GM19351 (cell line): ENCODE measurements around the gene PTPA.

ENCODE experiments used
- ATAC-seq: cut with Tn5 transposase; IDR thresholded peaks from one replicate; pipeline ENCODE4 v1.9.1; 2021; ENCODE audit warnings: mild to moderate bottlenecking, moderate library complexity; ENCODE audit not compliant: unreplicated experiment

Gene PTPA

DNA sequence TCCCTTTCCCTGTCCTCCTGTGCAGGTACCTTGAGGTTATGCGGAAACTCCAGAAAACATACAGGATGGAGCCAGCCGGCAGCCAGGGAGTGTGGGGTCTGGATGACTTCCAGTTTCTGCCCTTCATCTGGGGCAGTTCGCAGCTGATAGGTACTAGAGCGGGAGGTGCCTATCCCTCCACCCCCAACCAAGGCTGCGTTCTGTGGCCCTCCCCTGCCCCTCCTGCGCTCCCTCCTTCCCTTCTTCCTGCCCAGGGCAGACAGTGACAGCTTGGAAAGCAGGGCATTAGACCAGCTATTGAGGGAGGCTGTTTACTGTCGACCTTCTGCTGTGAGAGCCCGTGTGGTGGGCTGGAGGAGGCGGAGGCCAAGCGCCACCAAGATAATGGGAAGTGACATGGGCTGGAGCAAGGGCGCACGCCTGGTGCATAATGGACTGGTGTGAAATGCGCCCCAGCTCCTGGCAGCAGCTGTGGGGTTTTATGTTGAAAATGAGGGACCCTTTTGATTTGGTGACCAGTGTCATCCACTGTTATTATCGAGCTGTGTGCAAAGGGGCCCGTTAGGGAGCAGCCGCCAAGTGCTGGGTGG lies 25.3 kb downstream of the PTPA start:
- ATAC-seq: no peak

DNA sequence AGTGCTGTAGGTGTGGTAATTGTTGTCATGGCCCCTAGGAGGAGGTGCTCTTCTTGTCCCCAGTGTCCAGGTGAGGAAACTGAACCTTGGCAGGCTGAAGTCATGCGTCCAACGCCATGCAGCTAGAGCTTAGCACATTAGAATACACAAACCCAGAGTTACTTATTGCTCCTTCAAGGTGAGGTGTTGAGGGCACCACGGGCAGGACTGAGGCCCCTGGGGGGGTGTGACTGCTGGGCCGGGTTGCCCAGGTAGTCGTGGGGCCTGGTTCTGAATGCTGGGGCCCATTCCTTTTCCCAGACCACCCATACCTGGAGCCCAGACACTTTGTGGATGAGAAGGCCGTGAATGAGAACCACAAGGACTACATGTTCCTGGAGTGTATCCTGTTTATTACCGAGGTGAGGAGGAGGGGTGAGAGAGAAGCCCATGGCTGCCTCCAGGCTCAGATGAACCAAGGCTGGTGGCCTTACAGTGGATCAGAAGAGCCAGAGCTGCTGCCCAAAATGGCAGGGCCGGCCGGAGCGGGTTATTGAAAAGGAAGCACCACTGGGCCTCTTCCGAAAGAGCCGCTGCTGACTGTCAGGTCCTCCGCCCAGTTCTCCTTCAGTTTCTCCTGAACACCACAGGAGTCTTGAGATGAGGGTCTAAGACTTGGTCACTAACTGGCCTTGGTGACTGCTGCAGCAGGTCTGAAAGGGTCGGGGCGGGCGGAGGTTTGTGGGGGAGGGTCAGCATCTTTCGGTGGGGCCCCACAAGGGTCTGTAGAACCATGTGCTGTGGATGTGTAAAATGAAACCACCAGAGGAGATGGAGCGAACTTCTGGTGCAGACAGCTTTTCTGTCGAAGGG lies 26.3 kb downstream of the PTPA start:
- ATAC-seq: no peak

DNA sequence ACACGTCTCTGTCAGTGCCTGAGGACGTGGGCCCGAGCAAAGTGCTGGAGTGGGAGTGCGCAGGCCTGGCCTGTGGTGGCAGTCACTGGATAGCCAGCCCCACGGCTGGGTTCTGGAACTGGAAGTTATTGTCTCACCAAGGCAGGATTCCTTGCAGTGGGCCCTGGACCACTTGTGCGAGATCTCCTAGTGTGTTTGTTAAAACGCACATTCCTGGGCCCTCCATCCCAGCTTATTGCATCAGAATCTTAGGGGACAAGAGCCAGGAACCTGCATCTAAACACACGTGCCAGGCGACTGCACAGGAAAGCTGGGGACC lies 26.9 kb downstream of the PTPA start:
- ATAC-seq: no peak

DNA sequence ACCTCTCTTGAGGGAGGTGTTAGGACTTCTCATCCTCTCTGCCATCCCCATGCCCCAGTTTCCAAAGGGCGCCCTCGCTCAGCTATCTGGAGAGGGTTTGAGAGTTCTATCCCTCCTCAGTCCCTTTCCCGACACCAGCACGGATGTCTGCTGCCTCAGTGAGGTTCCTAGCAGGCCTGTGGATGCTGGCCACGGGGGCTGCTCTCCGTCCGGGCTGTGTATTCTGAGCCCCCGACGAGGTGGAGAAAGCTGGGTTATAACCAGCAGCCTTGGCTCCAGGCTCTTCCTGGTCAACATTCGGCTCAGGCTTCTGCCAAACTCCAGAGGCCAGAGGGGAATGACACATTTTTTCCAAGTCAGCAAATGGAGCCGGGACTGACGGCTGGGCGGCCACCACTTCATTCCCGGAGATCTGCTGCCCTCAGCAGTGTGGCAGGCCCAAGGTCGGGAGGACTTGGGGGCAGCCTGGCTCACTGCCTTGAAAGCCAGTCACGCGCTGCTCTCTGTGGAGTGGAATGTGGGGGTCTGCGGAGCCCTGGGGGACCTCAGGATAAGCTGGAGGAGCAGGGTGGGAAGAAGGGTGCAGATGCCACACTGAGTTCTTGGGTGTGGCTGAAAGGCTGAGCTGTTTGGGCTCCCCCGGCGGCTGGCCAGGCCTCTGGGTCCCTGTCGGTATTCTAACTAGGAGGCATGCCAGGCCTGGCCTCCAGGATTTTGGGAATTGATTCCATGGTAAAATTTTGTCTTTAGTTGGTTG lies 27.4 kb downstream of the PTPA start:
- ATAC-seq: no peak

DNA sequence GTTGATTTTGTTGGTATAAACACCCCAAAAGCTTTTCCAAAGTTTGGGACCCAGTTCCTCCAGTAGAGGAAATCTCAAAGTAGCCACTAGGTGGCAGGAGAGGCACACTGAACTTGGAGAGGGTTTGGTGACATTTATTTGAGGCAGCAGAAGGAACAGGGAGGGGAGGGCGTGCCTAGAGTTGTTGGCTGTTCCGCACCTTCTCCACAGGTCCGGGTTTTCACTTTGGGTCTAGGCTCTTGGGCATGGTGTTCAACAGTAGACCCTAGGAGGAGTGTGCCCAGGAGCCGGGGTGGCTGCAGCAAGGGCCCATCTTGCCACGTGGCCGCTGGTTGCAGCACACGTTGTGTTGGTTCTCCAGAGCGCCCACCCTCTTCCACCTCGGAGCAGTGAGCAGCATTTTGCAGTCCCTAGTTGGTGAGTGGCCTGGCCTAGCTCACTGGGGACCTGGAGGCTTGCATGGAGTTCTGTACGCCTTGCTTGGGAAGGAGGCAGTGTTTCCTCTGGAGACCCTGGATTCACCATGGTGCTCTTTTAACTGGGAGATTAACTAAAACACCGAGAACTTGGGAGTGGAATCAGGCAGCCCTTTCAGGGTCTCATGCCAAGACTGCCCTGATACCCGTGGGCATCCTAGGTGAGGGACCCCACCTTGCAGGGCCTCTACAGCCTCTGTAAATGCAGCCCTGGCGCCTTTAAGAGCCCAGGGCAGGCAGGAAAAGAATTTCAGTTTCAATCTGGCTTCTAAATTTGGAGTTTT lies 28.2 kb downstream of the PTPA start:
- no peak for ATAC-seq

DNA sequence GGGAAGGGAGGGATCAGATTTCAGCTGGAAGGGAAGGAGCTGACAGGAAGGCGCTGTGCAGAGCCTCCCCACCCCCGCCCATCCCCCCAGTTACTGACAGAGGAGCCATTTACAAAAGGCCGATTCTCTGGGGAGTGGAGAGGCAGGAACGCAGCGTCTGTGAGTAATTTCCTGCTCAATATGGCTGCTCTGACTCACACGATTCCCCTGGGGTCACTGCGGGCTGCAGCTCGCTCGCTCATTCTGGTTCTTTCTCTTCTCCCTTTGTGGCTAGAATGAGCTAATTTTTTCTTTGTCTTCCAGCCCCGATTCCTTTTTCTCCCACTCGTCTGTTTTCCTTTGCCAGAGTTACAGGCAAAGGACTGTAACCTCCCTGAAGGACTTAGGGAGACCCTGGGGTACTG lies 28.8 kb downstream of the PTPA start:
- peak; percentile 63 for ATAC-seq

DNA sequence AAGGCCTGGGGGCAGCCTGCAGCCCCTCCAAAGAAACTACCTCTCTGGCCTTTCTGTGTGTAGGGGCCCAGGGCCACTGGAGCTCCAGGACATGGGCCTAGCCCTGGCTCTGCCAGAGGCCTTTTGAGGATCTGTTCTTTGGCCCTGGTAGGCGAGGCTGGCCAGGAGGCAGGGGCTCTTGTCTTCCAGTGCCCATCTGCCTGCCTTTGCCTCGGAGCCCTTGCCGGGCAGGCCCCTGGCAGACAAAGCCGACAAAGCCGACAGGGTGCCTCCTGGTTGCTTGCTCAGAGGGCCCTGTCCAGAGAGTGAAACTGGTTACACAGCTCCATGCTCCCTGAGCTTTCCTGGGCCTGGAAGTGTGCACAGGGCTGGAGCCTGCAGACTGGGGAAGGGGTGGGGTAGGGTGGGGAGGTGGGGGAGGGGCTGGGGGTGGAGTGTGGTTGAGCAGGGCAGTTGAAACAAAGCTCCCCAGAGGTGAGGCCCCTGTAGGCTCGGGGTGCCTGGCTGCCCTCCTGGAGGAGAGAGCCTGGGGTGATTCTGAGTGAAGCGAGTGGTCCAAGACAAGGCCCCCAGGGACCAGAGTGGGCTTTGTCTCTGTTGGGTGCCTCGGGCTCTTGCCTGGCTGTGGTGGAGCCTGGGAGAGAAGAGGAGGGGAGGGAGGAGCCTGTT lies 29.3 kb downstream of the PTPA start:
- peak; percentile 11 for ATAC-seq

DNA sequence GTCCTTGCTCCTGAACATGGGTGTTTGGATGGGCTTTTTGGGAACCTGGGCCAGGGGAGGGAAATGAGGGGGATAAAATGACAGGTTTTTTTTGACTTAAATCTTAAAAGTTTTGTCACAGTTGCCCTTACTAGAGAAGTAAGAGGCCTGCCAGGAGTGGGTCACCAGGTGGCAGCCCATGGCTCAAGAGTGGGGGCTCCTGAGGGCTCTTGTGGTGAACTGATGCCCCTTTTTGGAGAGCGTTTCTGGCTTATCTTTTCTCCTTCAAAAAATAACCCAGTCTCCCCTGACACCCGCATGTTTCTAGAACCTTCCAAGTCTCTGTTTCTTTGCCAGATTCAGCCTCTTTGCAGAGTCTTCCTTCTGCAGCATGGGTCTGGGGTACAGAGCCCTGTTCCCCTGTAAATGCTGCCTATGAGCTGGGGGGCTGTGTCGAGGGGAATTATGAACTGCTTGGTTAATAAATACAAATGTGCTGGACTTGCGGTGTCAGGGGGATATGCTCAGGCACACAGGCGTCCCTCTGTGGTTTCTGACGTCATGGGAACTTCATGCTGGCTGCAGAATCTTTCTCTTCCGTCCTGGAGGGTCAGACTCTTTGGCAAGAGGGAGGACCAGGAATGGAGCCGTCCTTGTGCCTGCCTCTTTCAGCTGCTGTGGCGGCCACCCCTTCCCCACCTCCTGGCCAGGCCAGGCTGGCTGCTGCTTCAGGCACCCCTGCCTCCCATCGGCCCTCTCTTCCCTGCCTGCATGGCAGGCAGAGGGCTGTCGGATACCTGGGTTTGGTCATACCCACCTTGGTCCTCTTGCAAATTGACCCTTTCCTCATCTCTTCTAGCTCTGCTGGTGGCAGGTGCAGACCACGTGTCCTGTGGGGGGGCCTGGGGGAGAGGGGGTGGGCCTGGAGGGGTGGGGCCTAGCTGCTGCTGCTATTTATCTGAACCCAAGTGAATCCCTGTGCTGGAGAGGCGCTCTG lies 30.1 kb downstream of the PTPA start:
- ATAC-seq: no peak

DNA sequence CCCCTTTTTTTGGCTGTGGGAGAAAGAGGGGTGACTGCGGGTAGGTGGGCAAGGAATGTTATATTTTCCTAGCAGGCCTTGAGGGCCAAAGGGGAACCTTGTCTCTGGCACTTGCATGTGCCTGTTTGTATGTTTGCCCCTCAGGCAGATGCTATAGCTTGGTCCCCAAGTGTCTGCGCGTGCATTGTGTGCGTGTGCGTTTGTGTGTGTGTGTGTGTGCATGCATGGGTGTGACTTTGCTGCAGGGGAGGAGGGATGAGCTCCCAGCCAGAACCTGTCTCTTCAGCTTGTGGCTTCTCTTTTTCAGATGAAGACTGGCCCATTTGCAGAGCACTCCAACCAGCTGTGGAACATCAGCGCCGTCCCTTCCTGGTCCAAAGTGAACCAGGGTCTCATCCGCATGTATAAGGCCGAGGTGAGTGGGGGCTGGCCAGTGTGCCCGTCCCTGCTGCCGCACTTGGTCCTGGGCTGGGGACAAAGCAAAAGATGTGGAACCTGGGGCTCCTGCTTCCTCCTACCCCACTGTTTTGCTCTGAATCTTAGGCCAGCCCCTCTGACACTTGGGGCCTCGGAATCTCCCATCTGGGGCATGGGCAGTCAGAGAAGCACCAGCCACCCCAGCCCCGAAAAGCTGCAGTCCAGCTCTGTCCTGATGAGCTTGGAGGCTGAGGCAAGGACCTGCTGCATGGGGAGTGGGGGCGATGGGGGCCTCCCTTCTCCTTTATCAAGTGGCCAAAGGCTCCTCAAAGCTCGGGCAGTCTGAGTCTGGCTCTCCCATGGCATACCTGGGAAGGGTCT lies 31.1 kb downstream of the PTPA start:
- ATAC-seq: no peak

DNA sequence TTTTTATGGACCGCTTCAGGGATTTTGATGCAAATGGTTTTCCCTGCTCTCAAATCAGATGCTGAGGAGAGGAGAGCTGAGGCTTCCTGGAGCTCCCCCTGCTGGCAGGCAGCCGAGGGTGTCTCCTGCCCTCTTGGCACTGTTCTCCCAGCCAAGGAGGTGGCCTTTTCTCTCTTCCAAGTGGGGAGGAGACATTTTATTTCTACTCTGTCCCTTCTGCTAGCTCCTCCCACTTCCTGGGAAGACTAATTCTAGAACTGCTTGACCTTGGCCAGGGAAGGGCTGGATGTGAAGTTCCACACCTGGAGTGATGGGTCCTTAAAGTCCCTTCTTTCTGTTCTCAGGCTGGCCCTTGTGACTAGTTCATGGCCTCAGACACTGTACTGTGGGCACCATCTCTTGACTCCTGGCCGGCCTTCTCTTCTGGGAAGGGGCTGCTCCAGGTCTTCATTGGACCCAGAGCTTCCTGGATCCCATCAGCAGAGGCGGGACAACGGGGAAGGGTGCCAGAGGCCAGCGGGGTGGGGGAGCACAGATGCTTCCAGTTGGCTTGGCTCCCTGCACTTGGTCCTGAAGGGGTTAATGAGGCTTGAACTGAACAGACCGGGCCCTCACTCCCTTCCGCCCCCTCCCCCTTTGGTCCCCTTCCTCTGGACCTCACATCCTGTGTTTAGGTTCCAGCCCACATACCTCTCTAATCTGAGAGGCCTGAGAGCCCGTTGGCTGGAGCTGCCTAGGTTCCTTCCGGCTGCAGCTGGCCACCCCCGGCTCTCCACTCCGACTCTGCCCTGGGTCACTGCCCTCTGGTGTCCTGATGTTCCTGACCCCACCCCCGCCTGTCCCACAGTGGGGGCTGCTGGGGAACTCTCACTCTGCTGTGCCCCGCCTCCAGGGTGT lies 32.1 kb downstream of the PTPA start:
- ATAC-seq: no peak

DNA sequence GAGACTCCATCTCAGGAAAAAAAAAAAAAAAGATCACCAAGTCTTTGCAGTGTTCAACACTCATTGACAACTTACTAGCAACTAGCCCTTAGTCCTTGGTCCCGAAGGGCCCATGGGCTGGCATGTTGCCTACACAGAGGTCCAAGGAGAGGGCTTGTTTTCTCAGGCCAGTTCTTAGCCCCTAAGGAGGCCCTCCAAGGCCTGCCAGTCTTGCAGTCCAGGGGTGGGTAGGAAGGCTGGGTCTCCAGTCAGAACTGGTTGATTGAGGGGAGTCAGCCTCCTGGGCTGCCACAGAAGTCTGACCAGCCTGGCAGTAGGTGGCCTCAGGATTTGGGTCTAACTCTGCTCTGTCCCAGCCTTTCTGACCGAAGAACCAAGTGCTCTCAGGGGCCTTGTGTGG lies 34.1 kb downstream of the PTPA start:
- ATAC-seq: no peak

DNA sequence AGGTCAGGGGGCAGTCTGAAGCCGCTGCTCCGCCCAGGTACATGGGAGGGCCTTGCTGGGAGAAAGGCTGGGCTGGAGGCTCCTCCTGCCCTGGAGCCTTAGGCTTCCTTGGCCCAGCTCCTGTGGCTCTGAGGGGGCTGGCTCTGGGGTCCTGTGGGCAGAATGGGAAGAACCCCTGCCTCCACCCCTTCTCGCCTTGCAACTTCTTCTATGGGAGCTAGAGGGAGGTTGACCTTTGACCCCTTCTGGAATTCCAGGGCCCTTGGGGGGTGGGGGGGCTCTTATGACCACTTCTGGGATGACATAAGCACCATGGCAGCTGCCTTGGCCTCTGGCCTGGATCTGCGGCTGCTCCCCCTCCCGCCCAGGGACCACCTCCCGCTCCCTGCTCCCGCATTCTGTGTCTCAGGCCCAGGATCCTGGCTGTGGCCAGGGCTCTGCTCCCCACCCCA lies 34.7 kb downstream of the PTPA start:
- ATAC-seq: no peak

DNA sequence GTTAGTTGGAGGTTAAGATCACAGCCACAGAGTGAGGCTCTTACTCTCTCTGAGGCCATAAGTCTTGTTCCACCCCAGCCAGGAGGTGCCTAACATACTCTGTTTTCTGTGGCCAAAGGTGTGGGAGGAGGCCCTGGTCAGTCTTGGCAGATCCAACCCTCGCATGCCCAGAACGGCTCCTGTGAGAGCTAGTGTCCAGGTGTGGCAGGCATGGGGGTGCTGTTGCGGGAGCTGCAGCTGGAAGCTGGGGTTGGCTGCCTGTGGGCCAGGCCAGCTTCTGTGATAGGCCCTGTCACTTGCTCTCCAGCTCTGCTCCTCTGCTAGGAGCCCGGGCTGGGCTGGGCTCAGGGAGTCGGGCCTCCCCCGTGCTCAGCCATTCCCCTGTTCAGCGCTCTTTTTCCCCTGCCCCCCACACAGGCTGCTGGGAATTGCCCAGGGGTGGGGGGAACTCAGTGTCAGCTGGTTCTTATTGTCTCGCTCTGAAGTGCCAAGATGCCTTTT lies 35.3 kb downstream of the PTPA start:
- no peak for ATAC-seq

DNA sequence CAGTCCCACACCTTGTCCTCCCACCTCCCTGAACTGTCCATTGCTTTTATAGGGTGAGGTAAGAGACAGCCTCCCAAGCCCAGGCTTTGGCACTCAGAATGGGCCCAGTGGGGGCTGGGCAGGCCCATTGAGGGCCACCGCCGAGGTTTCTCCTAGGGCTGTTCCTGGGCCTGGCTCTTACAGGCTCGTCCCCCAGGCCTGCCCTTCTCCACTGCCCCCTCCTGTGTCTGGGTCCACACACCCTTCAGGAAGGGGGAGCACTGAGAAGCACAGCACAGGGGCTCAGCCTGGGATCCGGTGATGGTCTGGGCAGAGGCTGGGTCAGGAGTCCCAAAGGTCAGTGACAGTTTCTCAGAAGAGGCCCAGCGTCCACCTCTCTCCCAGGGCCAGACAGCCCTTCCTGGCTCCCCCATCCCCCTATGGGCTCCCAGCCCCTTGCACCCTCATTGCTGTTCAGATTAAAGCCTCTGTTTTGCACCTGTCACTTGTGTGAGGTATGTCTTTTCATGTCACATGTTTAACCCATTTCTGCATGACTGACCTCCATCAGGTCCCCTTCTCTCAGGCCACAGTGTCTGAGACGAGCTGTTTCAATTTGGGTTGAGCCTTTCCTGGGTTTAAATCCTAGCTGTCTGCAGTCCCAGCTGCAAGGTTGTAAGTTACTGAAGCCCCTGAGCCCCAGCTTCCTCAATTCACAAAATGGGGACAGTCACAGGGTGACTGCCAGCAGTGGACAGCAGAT lies 37.4 kb downstream of the PTPA start:
- no peak for ATAC-seq

DNA sequence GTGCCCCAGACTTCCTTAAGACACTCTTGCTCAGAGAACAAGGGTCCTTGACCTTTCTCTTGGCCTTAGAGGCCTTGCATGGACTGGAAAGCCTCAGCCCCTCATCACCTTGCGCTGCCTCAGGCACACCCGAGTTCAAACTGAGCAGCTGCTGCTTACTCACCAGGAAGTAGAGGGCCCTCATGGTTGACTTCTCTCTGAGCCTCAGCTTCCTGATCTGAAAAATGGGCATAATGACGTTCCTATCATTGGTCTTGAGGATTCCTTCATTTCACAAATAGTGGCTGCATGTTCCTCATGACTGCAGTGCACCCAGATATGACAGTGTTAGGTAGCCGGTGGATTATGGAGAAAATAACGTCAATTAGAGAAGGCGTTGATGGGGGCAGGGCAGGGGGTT lies 38.2 kb downstream of the PTPA start:
- ATAC-seq: no peak

DNA sequence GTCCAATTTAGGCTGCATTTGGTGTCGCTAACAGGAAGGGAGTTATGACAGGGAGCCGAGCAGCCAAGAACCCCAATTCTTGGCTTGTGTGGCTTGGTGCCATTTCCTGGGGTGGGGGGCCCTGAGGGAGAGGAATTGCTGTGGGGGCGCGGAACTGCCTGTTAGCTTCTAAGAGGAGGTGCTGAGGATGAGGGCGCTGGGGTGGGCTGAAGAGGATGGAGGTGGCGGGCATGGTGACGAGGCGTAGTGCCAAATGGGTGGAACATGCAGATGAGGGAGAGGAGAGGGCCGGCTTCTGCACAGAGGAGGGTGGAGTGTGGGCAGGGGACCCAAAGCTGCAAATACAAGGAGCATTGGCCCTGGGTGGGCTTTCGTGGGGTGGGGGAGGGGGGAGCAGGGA lies 38.9 kb downstream of the PTPA start:
- ATAC-seq: no peak

DNA sequence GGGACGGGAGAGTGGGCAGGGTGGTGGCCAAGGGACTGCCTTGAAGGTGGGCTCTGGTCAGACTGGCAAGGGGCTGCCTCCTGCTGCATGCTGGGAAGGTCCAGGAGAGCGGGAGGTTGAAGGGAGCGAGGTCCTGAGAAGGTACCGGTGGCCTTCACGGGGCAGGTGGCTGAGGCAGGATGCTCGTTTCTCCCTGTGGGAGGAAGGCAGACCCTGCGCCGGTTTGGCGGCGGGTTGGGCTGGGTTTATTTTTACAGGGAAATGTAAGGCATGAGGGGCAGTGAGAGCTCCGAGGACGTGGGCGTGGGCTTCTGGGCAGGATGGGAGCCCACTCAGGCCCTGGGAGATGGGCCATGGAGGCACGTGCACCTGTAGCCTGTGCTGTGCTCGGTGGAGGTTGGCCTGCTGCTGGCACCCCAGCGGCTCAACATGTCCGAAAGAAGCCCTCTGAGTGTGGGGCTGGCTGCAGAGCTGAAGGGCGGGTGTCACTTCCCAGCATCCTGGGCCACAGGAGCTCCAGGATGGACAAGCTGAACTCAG lies 39.5 kb downstream of the PTPA start:
- ATAC-seq: no peak
